GM19455 (cell line): ENCODE measurements around the gene PGLYRP2.
"Not testable (repeated sequence)": the region's sequence is repeated elsewhere in the genome, so short reads cannot be mapped to it uniquely, and the experiment has no call there.

Experiments
- ATAC-seq: cut with Tn5 transposase; IDR thresholded peaks from one replicate; pipeline ENCODE4 v1.9.1; 2021; ENCODE audit not compliant: unreplicated experiment

The PGLYRP2 gene

DNA sequence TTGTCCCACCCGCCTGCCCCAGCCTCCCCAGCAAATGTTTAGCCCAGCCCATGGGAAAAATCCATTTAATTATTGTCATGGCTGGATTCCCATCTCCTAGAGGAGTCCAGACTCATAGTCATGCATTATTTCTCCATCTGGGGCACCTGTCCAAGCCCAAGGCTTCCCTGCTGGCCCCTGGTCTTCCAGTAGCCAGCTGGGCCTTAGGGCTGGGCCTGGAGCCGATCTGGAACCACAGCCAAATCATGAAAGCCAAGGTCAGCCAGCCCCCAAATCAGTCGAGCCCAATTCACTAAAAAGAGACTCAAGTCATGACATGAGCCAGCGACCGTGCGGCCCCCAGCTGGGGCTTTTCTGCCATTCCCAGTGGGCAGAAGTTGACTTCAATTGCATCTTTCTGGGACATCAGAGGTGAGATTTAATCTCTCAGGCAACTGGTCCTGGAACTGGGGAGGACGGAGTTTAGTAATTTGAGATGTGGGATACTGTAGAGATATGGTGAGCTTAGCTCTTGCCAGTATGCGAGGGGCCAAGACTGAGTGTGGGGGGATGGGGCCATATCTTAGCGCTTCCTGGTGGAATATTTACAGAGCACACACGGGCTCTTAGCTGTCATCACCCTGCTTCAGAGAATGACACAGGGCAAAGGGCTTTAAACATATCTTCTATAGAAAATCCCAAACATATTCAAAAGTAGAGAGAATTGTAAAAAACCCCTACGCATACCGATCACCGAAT, 9.4 kb upstream of the PGLYRP2 start:
- no peak for ATAC-seq

- ATAC-seq: no peak
These were observed 7.7 kb upstream of the PGLYRP2 start for GRCh38 chr19:15487038-15487437.

GRCh38 chr19:15485768-15486167, 6.5 kb upstream of the PGLYRP2 start:
- not testable (repeated sequence) for ATAC-seq

- ATAC-seq: not testable (repeated sequence)
These were observed 1.7 kb upstream of the PGLYRP2 start for GRCh38 chr19:15480996-15481395.

DNA sequence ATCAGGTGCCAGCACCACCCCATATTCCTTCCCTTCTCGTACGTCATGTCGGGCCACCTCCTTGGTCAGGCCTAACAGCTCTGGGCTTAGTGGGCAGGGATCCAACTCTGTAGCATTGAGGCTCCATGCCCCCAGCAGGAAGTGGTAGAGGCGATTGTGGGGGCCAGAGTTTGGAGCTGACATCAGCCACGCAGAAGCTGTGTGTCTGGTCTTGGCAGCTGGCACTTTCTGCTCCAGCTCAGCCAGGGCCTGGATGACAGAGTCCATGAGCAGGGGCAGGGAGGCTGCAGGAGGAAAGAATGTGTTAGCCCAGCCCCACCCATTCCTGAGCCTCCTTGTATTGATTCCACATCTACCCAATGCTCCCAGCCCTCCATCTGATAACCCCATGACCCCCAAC, 3.0 kb downstream of the PGLYRP2 start:
- ATAC-seq: no peak

- ATAC-seq: no peak
These were observed 3.7 kb downstream of the PGLYRP2 start for GRCh38 chr19:15475611-15476010.

DNA sequence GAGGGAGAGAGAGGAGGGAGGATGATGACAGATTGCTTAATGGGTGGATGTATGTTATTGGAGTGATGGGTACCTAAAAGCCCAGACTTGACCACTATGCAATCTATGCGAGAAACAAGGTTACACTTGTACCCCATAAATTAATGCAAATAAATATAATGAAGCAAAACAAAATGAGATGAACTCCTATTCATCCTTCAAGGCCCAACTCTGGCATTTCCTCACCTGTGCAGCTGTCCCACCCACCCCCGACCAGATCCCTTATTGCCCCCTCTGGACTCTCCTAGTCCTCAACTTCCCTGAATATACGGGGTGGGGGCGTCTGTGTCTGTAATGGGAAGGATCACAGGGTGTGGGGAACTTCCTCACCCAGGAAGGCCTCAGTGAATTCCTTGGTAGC, 4.1 kb downstream of the PGLYRP2 start:
- no peak for ATAC-seq

- not testable (repeated sequence) for ATAC-seq
These were observed 5.5 kb downstream of the PGLYRP2 start for GRCh38 chr19:15473821-15474220.

- ATAC-seq: no peak
These were observed 7.6 kb downstream of the PGLYRP2 start for GRCh38 chr19:15471639-15472101.

DNA sequence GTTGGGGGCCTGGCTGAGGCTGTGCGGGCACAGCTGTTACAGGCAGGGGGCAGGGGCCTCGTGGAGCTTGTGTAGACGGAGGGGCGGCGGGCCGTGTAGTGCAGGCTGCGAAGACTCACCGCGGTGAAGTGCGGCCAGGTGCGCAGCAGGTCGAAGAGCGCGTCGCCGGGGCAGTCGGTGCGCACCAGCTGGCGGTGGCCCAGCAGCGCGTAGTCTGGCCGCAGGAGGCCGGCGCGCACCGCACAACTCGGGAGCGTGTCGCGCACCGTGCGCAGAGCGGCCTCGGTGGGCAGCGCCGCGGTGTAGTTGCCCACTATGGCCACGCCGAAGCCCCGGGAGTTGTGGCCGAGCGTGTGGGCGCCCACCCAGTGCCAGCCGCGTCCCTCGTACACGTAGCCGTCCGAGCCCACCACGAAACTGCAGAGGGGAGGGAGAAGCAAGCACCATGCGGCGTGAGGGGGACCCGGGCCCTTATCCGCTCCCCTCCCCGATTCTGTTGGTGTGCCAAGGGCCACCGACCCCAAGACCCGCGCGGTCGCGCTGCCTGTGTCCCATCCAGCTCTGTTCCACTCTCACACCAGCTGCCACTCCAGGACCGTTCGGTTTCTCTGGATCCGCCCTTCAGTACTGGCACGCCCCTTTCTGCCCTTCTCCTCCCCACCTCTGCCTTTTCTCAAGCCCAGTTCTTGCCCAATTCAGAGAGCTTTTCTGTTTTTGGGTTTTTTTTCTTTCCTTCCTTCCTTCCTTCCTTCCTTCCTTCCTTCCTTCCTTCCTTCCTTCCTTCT, 9.6 kb downstream of the PGLYRP2 start:
- ATAC-seq: no peak

GRCh38 chr19:15468675-15469512, 10.4 kb downstream of the PGLYRP2 start:
- ATAC-seq: no peak

DNA sequence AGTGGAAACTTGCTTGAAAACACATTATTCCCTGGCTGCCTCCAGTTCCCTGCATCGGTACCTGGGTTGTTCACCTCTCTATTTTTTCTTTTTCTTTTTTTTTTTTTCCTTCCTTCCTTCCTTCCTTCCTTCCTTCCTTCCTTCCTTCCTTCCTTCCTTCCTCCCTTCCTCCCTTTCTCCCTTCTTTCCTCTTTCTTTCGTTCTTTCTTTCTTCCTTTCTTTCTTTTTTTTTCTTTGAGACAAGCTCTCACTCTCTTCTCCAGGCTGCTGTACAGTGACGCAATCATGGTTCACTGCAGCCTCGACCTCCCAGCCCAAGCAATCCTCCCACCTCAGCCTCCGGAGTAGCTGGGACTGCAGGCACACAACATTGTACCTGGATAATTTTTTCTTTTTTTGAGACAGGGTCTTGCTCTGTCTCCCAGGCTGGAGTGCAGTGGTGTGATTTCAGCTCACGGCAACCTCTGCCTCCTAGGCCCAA, 11.5 kb downstream of the PGLYRP2 start:
- no peak for ATAC-seq

GRCh38 chr19:15466851-15467733, 12.2 kb downstream of the PGLYRP2 start:
- ATAC-seq: peak; percentile 54

GRCh38 chr19:15464394-15465385, 14.6 kb downstream of the PGLYRP2 start, which contains the start of gene RASAL3:
Gene RASAL3, minus strand, starts transcription at chr19:15464544. Its CDS starts 186 bp downstream, at chr19:15464358.
- ATAC-seq: no peak

- ATAC-seq: no peak
These were observed 15.4 kb downstream of the PGLYRP2 start for GRCh38 chr19:15463861-15464371.

DNA sequence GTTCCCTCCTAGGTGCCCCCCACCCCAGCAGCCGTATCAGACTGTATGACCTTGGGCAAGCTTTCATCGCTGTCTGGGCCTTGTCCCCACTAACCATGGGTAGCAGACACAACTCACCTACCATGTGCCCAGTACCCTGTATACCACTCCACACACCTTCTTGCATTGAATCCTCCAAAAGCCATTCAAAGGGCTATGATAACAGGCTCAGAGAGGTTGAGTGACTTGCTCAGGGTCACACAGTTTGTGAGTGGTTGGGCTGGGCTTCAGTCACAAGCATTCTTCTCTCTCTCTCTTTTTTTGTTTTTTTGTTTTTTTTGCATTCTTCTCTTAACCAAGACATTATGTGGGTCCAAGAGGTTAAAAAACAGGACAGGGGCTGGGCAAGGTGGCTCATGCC, 17.6 kb downstream of the PGLYRP2 start:
- no peak for ATAC-seq

DNA sequence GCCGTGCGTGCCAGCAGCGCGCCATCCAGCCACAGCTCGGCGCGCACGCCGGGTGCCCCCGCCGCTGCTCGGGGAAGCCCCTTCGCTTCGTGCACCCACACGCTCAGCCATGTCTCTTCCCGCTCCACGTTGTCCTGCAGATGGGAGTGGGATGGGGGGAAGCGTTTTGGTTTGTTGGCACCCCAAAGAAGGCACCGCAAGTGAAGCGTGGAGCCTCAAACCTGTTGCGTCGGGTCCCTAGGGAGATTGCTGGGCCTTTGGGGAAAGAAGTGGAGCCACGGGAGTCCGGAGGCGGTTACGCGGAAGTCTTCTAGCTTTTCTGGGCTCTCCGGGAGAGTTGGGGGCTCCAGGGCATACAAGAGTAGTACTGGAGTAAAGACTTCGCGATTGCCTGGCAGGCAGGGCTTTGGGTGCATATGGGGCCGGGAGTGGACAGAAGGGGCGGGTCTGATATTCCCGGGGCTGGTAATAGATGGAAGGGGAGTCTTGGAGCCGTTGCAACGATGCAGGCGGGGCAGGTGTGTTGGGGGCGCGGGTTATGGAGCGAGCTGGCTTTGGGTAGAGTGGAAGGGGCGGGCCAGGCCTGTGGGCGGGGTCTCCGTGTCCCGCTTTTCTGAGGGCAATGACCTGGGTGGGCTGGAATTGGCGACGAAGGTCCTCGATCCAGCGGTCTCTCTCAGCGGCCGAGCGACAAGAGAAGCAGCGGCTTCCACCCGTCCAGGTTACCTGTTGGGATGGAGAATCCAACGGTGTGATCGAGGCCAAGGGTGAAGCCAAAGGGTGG, 21.4 kb downstream of the PGLYRP2 start:
- ATAC-seq: no peak
